Chondrocyte (in vitro differentiated cells): ENCODE data around the gene C1QTNF6. TPM values are rescaled to one million over a fixed set of nuclear protein-coding genes. Genes with fewer than 3 reads are reported as not detected.

Source experiments
- DNase-seq: peaks from one replicate; pipeline ENCODE4 v3.0.0; 2021; ENCODE audit warnings: mixed read lengths, low spot score
- H3K27ac Mint-ChIP-seq: one replicate; pipeline ENCODE4 v1.8.0; 2021; ENCODE audit warnings: mild to moderate bottlenecking, moderate library complexity, mixed read lengths; ENCODE audit not compliant: unreplicated experiment
- H3K27me3 Mint-ChIP-seq: 2 replicates; pipeline ENCODE4 v1.8.0; 2021; ENCODE audit warnings: low read depth, mixed read lengths
- H3K36me3 Mint-ChIP-seq: 2 replicates; pipeline ENCODE4 v1.8.0; 2021; ENCODE audit warnings: low read depth, mixed read lengths
- H3K4me1 Mint-ChIP-seq: 2 replicates; pipeline ENCODE4 v1.8.0; 2021; ENCODE audit warnings: low read depth, mild to moderate bottlenecking, mixed read lengths
- H3K4me3 Mint-ChIP-seq: one replicate; pipeline ENCODE4 v1.8.0; 2021; ENCODE audit warnings: mild to moderate bottlenecking, moderate library complexity, mixed read lengths; ENCODE audit not compliant: unreplicated experiment
- H3K9me3 Mint-ChIP-seq: 2 replicates; pipeline ENCODE4 v1.8.0; 2021; ENCODE audit warnings: low read depth, mixed read lengths
- total RNA-seq: library from RNA; stranded (reverse); gene quantifications from 3 replicates; pipeline ENCODE4 v1.2.1, GENCODE V29; 2021
- TF ChIP-seq, protein P1 (sequence below): fragments of 200-600 bp; sonication (generic); IDR thresholded peaks from 2 replicates; pipeline ENCODE4 v1.5.0; 2021; ENCODE audit warnings: antibody characterized with exemption, mild to moderate bottlenecking, moderate library complexity

C1QTNF6 gene
- total RNA-seq, 1 donor from 2014 or later: 11.3 TPM

DNA sequence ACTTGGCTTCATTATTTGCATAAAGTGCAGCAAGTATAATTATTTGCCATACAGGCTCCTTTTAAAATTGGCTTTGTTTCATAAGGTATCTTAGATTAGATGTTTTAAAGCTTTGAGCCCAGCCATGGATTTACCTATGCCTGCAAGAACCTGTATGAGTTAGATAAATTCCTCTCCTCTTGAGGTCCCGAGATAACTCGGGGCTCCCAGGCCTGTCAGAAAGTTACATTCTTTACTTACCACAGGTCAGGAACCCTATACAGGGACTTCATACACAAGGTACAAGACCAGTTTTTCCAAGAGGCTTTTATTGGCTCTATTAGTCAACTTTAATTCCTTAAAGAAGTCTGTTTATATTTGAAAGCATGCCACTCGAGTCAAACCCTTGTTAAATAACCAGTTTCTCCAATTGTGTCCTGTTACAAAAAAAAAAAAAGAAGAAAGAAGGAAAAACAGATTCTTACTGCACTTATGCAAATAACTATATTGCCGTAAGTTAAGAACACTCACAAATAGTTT is 2.3 kb upstream of the C1QTNF6 start:
- H3K4me3 Mint-ChIP-seq: no peak overlapping the region
- DNase-seq: no peak
- no peaks in the 10 kb centered on the region for H3K36me3 Mint-ChIP-seq
- TF ChIP-seq, protein P1, sequence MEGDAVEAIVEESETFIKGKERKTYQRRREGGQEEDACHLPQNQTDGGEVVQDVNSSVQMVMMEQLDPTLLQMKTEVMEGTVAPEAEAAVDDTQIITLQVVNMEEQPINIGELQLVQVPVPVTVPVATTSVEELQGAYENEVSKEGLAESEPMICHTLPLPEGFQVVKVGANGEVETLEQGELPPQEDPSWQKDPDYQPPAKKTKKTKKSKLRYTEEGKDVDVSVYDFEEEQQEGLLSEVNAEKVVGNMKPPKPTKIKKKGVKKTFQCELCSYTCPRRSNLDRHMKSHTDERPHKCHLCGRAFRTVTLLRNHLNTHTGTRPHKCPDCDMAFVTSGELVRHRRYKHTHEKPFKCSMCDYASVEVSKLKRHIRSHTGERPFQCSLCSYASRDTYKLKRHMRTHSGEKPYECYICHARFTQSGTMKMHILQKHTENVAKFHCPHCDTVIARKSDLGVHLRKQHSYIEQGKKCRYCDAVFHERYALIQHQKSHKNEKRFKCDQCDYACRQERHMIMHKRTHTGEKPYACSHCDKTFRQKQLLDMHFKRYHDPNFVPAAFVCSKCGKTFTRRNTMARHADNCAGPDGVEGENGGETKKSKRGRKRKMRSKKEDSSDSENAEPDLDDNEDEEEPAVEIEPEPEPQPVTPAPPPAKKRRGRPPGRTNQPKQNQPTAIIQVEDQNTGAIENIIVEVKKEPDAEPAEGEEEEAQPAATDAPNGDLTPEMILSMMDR: no peak
- no peaks in the 10 kb centered on the region for H3K9me3 Mint-ChIP-seq
- peaks cover 26% of the 10 kb centered on the region for H3K4me1 Mint-ChIP-seq
- H3K27me3 Mint-ChIP-seq: no peaks in the 10 kb centered on the region
- no peak overlapping the region for H3K27ac Mint-ChIP-seq

DNA sequence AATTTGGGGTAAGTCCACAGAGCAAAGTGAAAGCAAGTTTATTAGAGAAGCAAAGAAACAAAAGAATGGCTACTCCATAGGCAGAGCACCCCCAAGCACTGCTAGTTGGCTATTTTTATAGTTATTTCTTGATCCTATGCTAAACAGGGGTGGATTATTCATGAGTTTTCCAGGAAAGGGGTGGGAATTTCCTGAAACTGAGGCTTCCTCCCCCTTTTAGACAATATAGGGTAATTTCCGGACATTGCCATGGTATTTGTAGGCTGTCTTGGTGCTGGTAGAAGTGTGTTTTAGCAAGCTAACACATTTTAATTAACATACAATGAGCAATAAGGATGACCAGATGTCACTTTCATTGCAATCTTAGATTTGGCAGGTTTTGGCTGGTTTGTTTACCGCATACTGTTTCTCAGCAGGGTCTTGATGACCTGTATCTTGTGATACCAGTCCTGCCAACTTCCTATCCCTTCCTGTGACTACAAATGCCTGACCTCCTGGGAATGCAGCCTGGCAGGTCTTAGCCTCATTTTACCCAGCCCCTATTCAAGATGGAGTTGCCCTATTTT is 937 bp upstream of the C1QTNF6 start:
- TF ChIP-seq, protein P1: no peak
- no peaks in the 10 kb centered on the region for H3K36me3 Mint-ChIP-seq
- H3K27ac Mint-ChIP-seq: no peak overlapping the region
- no peaks in the 10 kb centered on the region for H3K9me3 Mint-ChIP-seq
- H3K27me3 Mint-ChIP-seq: no peaks in the 10 kb centered on the region
- H3K4me1 Mint-ChIP-seq: peaks cover 26% of the 10 kb centered on the region
- H3K4me3 Mint-ChIP-seq: no peak overlapping the region
- DNase-seq: no peak

DNA sequence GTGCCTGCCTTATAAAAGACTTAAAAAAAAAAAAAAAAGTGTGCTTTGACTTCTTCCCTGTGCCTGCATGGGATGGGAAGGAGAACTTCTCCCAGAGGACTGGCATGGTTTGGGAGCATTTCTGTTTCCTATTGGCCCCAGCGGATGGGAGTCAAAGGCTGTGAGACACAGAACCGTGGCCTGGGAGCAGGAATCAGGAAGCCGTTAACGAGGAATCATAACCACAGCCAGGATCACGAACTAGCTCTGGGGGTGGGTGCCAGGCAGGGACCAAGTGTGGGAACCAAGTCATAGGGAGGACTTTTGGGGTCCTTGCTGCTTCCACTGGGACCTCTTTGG is 526 bp downstream of the C1QTNF6 start:
- DNase-seq: no peak
- Mint-ChIP-seq H3K9me3 (no peaks in the 10 kb centered on the region), H3K27ac (peak overlapping the region; percentile 89), H3K4me1 (peaks cover 26% of the 10 kb centered on the region), H3K4me3 (peak overlapping the region; percentile 67), H3K36me3 (no peaks in the 10 kb centered on the region), H3K27me3 (no peaks in the 10 kb centered on the region)
- TF ChIP-seq, protein P1: no peak

DNA sequence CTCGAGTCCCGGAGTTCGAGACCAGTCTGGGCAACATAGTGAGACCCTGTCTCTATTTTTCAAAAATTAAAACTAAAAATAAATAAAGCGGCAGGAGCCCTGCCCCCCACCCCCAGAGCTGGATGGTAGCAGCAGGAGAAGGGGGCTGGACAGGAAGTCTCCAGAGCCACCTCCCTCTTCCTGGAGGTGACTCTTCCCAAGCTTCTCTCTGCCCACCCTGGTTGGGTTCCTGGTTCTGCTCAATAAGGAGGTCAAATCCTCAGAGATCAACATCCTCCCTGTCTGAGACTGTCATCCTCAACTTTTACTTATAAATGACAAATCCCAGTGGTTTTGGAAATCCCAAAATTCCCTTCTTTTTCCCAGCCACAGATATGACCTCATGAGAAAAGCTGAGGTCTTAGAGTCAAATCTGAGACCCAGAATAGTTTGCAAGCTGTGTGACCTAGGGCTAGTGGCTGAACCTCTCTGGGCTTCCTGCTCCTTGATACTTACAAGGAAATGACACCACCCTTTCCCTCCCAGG is 987 bp downstream of the C1QTNF6 start:
- H3K27ac Mint-ChIP-seq: peak overlapping the region; percentile 89
- H3K36me3 Mint-ChIP-seq: no peaks in the 10 kb centered on the region
- TF ChIP-seq, protein P1: no peak

DNA sequence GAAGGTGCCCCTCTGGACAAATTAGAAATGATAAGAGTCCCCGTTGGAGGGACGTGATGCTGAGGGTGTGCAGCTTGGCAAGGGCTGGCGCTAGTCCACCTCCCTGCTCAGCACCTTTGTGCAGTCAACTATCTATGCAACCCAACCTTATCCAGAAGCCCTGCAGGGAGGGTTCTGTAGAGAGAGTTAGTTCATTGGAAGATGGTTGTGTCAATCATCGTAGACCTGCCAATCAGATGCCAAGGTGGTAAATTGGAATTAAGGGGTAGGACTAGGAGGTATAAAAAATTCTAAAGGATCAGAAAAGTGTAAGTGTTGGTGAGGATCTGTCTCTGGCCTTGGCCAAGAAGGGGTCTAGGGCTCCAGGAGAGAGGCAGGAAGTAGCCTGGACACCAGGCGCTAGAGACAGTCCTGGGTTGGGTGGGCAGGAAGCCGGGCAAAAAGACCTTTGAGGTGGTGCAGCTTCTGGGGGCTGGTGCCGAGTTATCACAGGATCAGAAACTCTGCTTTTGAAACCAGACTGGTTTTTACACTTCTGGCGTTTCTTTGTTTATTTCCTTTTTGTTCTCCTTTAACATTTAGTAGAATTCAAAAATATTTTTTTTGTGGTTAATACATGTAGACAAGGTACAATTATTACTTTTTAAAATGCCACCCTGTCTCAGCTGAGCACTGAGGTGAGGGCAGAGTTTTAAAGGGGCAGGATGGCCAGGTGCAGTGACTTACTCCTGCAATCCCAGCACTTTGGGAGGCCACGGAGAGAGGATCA is 1.6 kb downstream of the C1QTNF6 start:
- TF ChIP-seq, protein P1: no peak
- Mint-ChIP-seq H3K27me3 (no peaks in the 10 kb centered on the region), H3K4me1 (peaks cover 26% of the 10 kb centered on the region), H3K36me3 (peaks cover 2% of the 10 kb centered on the region), H3K27ac (no peak overlapping the region), H3K4me3 (peak overlapping the region; percentile 21), H3K9me3 (no peaks in the 10 kb centered on the region)
- DNase-seq: no peak

More for the DNA sequence above, 987 bp downstream of the C1QTNF6 start:
- Mint-ChIP-seq H3K4me3 (no peak overlapping the region), H3K4me1 (peaks cover 26% of the 10 kb centered on the region), H3K27me3 (no peaks in the 10 kb centered on the region), H3K9me3 (no peaks in the 10 kb centered on the region)
- DNase-seq: peak; percentile 36
